Small intestine (tissue), 7 donors: ENCODE results near the gene PIGU. TPM values are rescaled to one million over a fixed set of nuclear protein-coding genes. Genes with fewer than 3 reads are reported as not detected.

Experiments
- DNase-seq, 2 donors: peaks; one replicate each; pipeline versions ENCODE4 v3.0.0 to v3.0.0-alpha.2; 2013
- FAIRE-seq: peaks from 2 replicates; lab custom pipeline; 2012; peaks lifted over from hg19 to GRCh38; lab: Jason Lieb, UNC
- H3K27ac ChIP-seq, 3 donors: one replicate each; pipeline ENCODE4 v1.5.1; 2013; ENCODE audit warnings: low read length in 2 of 3, mild to moderate bottlenecking in 2 of 3, control low read depth in 1 of 3, inconsistent platforms in 1 of 3, low read depth in 1 of 3, moderate library complexity in 1 of 3
- H3K27me3 ChIP-seq, 3 donors: one replicate each; pipeline ENCODE4 v1.6.1; 2013; ENCODE audit warnings: low read length in 3 of 3, inconsistent platforms in 1 of 3; ENCODE audit not compliant: control insufficient read depth in 3 of 3, insufficient read depth in 3 of 3
- H3K36me3 ChIP-seq, 3 donors: one replicate each; pipeline ENCODE4 v1.6.1; 2013; ENCODE audit warnings: low read length in 3 of 3, inconsistent platforms in 1 of 3, low read depth in 1 of 3, mild to moderate bottlenecking in 1 of 3, moderate library complexity in 1 of 3; ENCODE audit not compliant: control insufficient read depth in 3 of 3, insufficient read depth in 2 of 3
- H3K4me1 ChIP-seq, 3 donors: one replicate each; pipeline ENCODE4 v1.6.1; 2013; ENCODE audit warnings: low read length in 2 of 3, inconsistent platforms in 1 of 3, low read depth in 1 of 3, mild to moderate bottlenecking in 1 of 3, moderate library complexity in 1 of 3; ENCODE audit not compliant: control insufficient read depth in 3 of 3, insufficient read depth in 2 of 3
- H3K4me3 ChIP-seq, 3 donors: one replicate each; pipeline ENCODE4 v1.5.1; 2013; ENCODE audit warnings: low read length in 3 of 3, control low read depth in 1 of 3, inconsistent platforms in 1 of 3, low read depth in 1 of 3, mild to moderate bottlenecking in 1 of 3, moderate library complexity in 1 of 3
- H3K9me3 ChIP-seq, 2 donors: one replicate each; pipeline ENCODE4 v1.6.1; 2013; ENCODE audit warnings: low read depth in 1 of 2, low read length in 1 of 2; ENCODE audit not compliant: control insufficient read depth in 2 of 2, insufficient read depth in 1 of 2
- WGBS, 3 donors: extraction: QIAGEN DNeasy Blood & Tissue Kit; methylation state at CpG; one replicate each; pipeline ENCODE4 v1.1.7; 2013; 5-methylcytosine and 5-hydroxymethylcytosine counted together
- polyA plus RNA-seq, 4 donors: library from polyadenylated mRNA; stranded (reverse) in 3 of 4; unstranded in 1 of 4; fragments of 200-250 nt in 3 of 4; fragments of 120-200 nt in 1 of 4; gene quantifications; one replicate each; pipeline versions ENCODE4 v1.2.1 to v1.2.3, GENCODE V29; 2013
- donor health status: healthy with polysubstance abuse.
- donor health status: control.
- donor health status: control.
- donor health status: Bipolar disorder and iron deficiency.
- donor health status: healthy.

PIGU gene
- polyA plus RNA-seq, 4 donors, result 4.9 to 34.3 (median 16.2) TPM

DNA sequence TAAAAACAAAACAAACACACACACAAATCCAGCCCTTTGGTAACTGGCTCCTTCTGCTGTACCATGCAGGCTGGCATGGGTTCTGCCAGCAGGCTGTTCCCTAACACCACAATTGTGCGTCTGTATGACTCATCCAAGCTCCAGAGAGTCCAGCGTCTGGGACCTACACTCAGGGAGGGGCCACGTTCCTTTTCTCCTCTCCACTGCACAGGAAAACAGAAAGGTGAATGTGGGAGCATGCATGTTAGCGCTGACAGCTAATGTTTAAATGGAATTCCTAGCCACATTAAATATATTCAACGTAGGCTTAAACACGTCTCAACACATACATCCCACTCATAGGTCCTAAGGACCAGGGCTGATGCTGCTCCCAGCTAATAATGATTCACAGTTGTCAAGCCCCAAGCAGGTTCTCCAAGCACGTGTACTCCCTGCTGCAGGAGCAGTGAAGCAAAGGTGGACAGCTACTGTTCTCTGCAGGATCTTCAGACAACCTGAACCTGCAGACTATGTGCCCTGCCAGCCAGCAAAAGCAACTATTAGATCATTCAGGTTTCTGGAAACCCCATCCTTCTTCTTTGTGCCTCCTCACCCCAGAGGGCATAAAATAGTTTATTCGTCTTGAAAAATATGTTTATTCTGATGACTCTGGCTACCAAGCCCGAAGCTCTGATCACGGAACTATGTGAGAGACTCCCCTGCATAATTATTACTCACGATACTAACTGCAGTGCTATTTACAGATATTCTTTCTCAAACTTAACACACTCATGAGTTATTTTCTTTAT lies 97.5 kb downstream of the PIGU start:
- Histone ChIP-seq H3K9me3 (no peaks in the 10 kb centered on the region), H3K4me1 (peaks cover 0 to 15% (median 0%) of the 10 kb centered on the region in 3 donors), H3K4me3 (no peak overlapping the region), H3K27me3 (no peaks in the 10 kb centered on the region), H3K36me3 (peaks cover 0 to 58% (median 2%) of the 10 kb centered on the region in 3 donors), H3K27ac (no peak overlapping the region)
- WGBS, 3 donors, result 38 to 68% (median 54%) methylated on average over 11 of the region's 11 CpGs
- DNase-seq (peak; percentile 64 to 94), FAIRE-seq (no peak)

DNA sequence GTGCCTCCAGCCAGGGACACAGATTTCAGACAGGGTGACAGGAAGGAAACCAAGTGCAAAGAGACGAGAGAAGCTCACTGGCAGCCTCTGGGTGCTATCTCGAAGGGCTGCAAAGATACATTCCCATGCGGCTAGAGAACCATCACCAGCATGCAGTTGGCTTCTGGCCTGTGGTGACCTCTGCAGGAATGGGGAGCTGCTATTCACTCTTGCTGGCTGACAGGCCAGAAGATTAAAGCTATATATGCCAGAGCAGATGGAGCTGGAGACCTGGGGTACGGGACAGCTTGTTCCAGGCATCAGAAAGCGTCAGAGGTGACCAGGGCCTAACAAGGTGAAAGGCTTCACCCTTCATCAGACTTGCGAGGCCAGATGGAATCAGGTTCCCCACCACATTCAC lies 98.4 kb downstream of the PIGU start:
- peaks cover 0 to 15% (median 0%) of the 10 kb centered on the region in 3 donors for H3K4me1 ChIP-seq
- 80 to 88% (median 86%) methylated on average over 6 of the region's 6 CpGs for WGBS, 3 donors
- DNase-seq, result no peak
- no peak for FAIRE-seq
- H3K4me3 ChIP-seq, result no peak overlapping the region
- H3K36me3 ChIP-seq, result peaks cover 3 to 58% (median 5%) of the 10 kb centered on the region in 3 donors
- H3K9me3 ChIP-seq, result no peaks in the 10 kb centered on the region
- H3K27ac ChIP-seq, result no peak overlapping the region
- H3K27me3 ChIP-seq, result no peaks in the 10 kb centered on the region

DNA sequence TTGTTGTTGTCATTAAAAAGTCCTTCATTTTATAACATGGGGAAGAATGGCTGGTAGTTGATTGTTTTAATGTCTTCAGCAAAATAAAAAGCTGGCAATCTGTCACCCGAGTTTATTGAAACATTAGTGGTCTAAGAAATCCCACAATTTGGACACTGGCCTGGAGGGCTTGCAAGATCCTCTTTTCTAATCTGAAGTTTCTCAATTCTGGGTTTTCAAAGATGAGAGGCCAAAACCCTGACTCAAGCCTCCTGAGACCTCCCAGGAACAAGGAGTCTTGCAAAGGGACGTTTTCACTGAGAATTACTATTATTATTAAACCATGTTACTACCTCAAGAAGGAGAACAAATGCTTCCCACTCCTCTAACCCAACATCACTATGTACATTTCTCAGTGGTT lies 98.9 kb downstream of the PIGU start:
- H3K36me3 ChIP-seq, result peaks cover 5 to 56% (median 5%) of the 10 kb centered on the region in 3 donors
- no peak for FAIRE-seq
- WGBS, 3 donors, result 72 to 80% (median 75%) methylated on average over 2 of the region's 2 CpGs

DNA sequence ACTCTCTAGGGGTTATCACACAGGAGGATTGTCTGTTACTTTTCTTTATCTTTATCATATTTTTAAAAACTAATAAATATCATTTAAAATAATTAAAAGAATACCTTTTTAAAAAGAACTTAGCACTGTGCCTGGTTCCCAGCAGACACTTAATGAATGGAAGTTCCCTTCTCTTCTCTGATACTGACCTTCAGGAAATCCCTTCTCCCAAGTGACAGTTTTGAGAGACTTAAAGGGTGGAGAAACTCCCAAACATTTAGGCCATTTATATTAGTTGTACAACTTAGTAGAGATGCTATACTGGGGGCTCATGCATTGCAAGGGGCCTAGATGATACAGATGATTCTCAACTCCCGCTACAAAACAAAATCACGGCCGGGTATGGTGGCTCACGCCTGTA lies 99.8 kb downstream of the PIGU start:
- peaks cover 0 to 9% (median 0%) of the 10 kb centered on the region in 3 donors for H3K4me1 ChIP-seq
- FAIRE-seq (no peak), DNase-seq (no peak)
- no peak overlapping the region for H3K27ac ChIP-seq
- H3K9me3 ChIP-seq, result no peaks in the 10 kb centered on the region
- H3K4me3 ChIP-seq, result no peak overlapping the region
- WGBS, 3 donors, result 95 to 99% (median 99%) methylated on average over 4 of the region's 4 CpGs
- peaks cover 5 to 57% (median 5%) of the 10 kb centered on the region in 3 donors for H3K36me3 ChIP-seq
- no peaks in the 10 kb centered on the region for H3K27me3 ChIP-seq

More for the DNA sequence above, 98.9 kb downstream of the PIGU start:
- H3K27me3 ChIP-seq, result no peaks in the 10 kb centered on the region
- H3K9me3 ChIP-seq, result no peaks in the 10 kb centered on the region
- H3K27ac ChIP-seq, result no peak overlapping the region
- H3K4me1 ChIP-seq, result peaks cover 0 to 13% (median 0%) of the 10 kb centered on the region in 3 donors
- no peak for DNase-seq
- no peak overlapping the region for H3K4me3 ChIP-seq

DNA sequence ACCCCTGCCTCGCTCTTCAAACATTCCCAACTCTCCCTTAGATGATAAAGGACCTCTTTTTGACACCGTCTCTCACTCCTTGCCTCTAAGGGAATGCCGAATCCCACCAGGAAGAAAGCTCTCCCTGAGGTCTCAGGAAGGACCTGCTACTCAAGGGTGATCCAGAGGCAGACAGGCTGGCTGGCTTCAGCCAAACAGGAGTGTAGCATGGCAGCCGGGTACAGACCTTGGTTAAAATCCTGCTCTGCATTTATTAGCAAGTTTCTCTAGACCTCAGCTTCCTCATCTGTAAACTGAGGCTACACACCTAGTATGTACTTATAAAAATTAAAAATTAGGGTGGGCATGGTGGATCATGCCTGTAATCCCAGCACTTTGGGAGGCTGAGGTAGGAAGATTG lies 101.1 kb downstream of the PIGU start:
- no peak for DNase-seq
- Histone ChIP-seq H3K27ac (no peak overlapping the region), H3K4me1 (peaks cover 0 to 3% (median 0%) of the 10 kb centered on the region in 3 donors), H3K27me3 (no peaks in the 10 kb centered on the region), H3K9me3 (no peaks in the 10 kb centered on the region), H3K4me3 (no peak overlapping the region), H3K36me3 (peaks cover 5 to 52% (median 5%) of the 10 kb centered on the region in 3 donors)
- 95 to 97% (median 96%) methylated on average over 4 of the region's 4 CpGs for WGBS, 3 donors
- FAIRE-seq, result no peak

GRCh38 chr20:34575271-34575670 lies 101.6 kb downstream of the PIGU start:
- no peaks in the 10 kb centered on the region for H3K9me3 ChIP-seq
- no peak for FAIRE-seq
- H3K36me3 ChIP-seq, result peaks cover 5 to 47% (median 5%) of the 10 kb centered on the region in 3 donors
- H3K4me1 ChIP-seq, result peaks cover 0 to 3% (median 0%) of the 10 kb centered on the region in 3 donors
- H3K27ac ChIP-seq, result no peak overlapping the region
- DNase-seq, result no peak
- no peak overlapping the region for H3K4me3 ChIP-seq
- H3K27me3 ChIP-seq, result no peaks in the 10 kb centered on the region
- 94 to 97% (median 95%) methylated on average over 5 of the region's 5 CpGs for WGBS, 3 donors

DNA sequence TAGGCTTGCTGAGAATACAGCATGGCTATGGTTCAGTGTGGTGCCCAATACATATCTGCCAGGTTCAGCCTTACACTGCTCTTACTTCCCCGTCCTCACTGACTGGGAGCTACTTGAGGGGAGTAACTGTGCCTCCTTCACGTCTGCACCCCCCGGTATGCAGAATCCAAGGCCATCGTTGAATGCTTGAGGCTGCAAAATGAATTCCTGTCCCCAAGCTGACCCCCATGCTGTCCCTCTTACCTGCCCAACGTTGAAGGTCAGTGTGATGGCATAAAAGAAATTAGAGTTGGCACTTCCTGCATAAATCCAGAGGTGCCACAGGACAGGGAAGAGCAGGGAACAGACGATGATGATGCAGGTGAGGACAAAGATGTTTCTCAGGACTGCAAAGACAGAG lies 102.0 kb downstream of the PIGU start:
- DNase-seq, result no peak
- Histone ChIP-seq H3K4me1 (peaks cover 0 to 3% (median 0%) of the 10 kb centered on the region in 3 donors), H3K4me3 (no peak overlapping the region), H3K27ac (no peak overlapping the region), H3K9me3 (no peaks in the 10 kb centered on the region), H3K36me3 (peaks cover 5 to 43% (median 5%) of the 10 kb centered on the region in 3 donors), H3K27me3 (no peaks in the 10 kb centered on the region)
- WGBS, 3 donors, result 85 to 90% (median 90%) methylated on average over 6 of the region's 6 CpGs
- no peak for FAIRE-seq

GRCh38 chr20:34574426-34574825 lies 102.5 kb downstream of the PIGU start:
- no peaks in the 10 kb centered on the region for H3K27me3 ChIP-seq
- FAIRE-seq, result no peak
- no peaks in the 10 kb centered on the region for H3K9me3 ChIP-seq
- no peak overlapping the region for H3K4me3 ChIP-seq
- H3K36me3 ChIP-seq, result peaks cover 5 to 45% (median 5%) of the 10 kb centered on the region in 3 donors
- H3K27ac ChIP-seq, result no peak overlapping the region
- no peak for DNase-seq
- peaks cover 0 to 3% (median 0%) of the 10 kb centered on the region in 3 donors for H3K4me1 ChIP-seq
- 98 to 99% (median 99%) methylated on average over 5 of the region's 5 CpGs for WGBS, 3 donors
